Stimulated activated CD8-positive, alpha-beta memory T cell treated with anti-CD3 and anti-CD28 coated beads, Interleukin-7, amount 100 ng/mL, for 24 hours (primary cell): ENCODE measurements around the gene CCDC34.
"Not testable (repeated sequence)": the region's sequence is repeated elsewhere in the genome, so short reads cannot be mapped to it uniquely, and the experiment has no call there.

Source experiments
- DNase-seq: peaks from one replicate; pipeline ENCODE4 v3.0.0-alpha.2; 2020; ENCODE audit warnings: low read depth

Gene CCDC34

DNA sequence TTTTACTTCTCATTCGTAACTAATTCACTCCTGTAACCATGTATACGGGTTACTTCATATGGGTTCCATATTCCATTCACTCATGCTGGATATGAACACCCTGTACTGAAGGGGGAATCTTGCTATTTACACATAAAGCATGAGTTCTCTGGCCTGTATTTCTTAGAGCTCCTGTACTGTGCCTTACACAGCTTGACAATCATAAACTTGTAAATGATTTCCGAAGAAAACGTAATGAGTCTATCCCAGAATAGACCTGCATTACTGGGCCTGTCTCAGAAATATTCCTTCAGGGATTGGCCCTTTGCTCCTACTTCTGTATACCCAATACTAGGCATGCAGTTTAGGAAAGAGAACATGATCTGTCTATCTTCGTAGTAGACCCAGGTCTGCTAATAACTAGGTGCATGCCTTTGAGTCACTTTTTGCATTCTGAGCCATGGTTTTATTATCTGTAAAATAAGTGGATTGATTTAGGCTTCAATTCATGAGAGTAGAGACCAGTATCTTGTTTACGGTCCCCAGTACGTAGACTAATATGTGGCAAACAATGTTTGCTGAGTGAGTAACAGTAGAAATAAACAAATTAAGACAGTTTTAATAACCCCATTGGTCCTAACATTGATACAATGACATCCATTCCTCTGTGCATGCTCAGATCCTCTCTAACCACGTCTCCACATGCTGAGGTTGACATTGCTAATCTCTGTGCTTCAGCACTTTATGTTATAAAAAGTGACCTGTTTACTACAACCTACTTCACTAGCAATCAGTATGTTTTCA is 1.2 kb downstream of the CCDC34 start:
- DNase-seq = no peak

DNA sequence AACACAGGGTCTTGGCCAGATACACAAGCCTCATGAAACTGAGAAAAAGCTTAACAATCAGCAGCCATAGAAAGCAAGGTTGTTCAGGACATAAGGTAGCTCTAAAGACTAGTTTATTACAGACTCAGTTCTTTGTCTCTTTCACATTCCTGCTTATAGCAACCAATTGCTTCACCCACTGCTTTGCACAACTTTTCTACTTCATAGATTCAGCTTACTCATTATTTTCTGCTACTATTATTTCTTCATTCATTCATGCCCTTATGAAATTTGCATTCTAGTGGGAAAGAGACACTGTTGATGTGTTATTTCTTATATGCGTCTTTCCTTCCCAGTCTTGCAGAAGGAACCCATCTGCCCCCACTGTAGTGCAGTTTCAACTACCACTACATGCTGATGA is 4.7 kb downstream of the CCDC34 start:
- no peak for DNase-seq

DNA sequence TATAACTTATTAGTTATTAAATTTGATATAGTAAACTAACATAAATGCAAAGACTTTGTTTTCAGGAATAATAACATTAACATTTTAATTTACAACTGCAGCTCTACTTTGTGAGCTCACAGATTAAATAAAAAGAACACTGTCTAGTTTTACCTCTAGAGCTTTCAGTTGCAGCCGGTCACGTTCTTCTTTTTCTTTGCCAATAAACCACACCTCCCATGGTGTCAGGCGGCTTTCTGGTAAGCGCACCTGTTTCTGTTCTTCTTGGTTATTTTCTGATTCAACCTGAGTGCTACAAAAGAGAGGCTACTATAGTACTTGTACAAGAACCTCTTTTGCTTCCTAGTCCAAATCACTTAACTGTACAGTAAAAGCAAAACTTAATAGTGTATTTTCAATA is 5.8 kb downstream of the CCDC34 start:
- no peak for DNase-seq

- no peak for DNase-seq
These were observed 6.3 kb downstream of the CCDC34 start for GRCh38 chr11:27356624-27357222.

- no peak for DNase-seq
These were observed 7.4 kb downstream of the CCDC34 start for GRCh38 chr11:27355575-27356104.

- DNase-seq = no peak
These were observed 8.6 kb downstream of the CCDC34 start for GRCh38 chr11:27354359-27354965.

DNA sequence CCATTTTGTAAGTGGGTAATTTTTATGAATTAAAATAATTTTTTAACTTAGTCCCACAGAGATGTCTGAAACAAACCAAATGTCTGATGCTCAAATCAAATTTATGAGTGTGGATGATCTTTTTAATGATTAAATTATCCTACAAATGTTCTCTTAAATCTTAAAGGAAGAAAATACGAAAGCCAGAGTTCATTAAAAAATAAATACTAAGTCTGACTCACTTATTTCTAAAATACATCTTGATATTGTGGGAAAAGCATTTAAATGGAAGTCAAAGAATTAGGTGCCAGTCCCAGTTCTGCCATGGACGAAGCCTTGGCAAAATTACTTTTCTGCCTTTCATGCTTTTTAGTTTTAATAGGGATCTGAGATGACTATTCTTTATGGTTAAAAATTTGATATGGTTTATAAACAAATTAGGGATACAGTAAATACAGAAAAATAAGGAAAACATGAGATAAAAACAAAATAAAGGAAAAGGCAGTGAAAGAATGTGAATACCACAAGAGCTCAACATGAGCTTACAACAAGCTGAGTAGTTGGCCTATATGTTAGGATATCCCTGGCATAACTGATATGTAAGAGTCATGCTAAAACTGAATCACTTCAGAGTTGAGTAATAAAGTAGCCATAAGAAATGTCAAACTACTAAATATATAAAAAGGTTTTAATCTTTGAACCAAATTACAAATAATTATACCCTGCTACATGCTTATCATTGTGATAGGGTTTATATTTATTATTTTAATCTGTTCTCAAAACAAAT is 9.2 kb downstream of the CCDC34 start:
- DNase-seq = no peak

- DNase-seq = no peak
These were observed 10.2 kb downstream of the CCDC34 start for GRCh38 chr11:27352781-27353180.

DNA sequence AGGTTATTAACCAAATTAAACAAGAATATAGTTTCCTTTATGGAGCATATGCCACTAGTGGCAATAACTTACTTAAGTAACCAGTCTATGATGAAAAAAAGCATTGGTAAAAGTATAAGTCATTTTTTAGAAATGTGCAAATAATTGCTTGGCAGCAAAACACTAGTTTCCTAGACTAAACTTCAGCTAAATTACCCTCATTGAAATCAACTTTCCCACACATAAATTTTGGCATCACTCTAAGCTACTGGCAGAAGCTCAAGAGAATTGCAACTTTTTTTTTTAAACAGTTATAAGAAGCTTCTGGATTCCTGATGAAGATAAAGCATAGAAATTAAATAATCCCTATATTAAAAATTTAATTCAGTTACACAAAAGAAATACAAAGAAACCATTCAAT is 12.5 kb downstream of the CCDC34 start:
- DNase-seq = no peak

DNA sequence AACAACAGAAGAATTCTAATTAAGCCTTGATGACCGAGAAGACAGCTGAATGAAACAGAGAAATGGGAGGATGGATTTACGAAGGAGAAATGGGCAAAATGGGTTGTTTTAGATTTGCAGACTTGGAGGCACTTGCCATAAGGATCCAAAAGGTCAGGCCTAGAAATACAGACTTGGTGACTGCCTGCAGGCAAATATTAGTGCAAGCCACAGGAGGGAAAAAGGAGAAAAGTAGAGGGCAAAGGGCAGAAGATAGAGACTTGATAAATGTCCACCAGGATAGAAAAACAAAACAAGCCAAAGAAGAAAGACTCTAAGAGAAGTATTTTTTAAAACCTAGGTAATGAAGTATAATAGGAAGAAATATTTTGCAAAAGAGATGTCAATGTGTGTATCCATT is 13.1 kb downstream of the CCDC34 start:
- no peak for DNase-seq

GRCh38 chr11:27348340-27348873 is 14.6 kb downstream of the CCDC34 start:
- DNase-seq = no peak

- DNase-seq = no peak
These were observed 15.4 kb downstream of the CCDC34 start for GRCh38 chr11:27347359-27348339.

- DNase-seq = no peak
These were observed 23.1 kb downstream of the CCDC34 start for GRCh38 chr11:27339941-27340340.

DNA sequence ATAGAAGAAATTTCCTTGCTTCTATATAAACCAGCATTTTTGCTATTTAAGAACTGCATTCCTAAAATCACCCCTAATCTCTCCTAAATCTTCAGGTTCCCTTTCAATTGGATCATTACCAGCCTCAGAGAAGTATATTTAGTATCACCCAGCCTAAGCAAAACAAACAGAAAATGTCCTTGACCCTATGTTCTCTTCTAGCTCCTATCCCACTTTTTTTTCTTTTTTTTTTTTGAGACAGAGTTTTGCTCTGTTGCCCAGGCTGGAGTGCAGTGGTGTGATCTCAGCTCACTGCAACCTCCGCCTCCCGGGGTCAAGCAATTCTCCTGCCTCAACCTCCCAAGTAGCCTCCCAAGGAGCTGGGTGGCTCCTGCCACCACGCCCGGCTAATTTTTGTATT is 28.3 kb downstream of the CCDC34 start:
- DNase-seq = not testable (repeated sequence)

GRCh38 chr11:27331981-27332380 is 31.0 kb downstream of the CCDC34 start:
- DNase-seq = no peak

- no peak for DNase-seq
These were observed 32.3 kb downstream of the CCDC34 start for GRCh38 chr11:27330633-27331270.

GRCh38 chr11:27329867-27330632 is 33.0 kb downstream of the CCDC34 start:
- no peak for DNase-seq

DNA sequence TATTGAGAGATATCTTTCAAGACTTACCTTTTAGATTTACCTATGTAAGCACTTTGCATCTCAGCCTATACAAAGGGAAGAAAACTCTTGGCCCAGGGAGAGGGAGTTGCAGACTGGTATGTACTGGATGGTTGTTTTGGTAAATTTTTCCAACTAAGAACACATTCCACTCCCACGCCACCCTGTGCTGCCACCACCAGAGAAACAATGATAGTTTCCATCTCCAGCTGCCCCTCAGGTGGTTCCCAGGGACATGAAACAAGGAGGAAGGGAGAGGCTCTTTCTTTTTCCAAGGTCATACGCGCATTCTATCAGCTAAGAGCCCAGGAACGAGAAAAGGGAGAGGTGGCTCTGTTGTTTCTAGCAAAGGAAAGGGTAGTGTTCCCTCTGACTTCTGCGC is 34.4 kb downstream of the CCDC34 start:
- no peak for DNase-seq

DNA sequence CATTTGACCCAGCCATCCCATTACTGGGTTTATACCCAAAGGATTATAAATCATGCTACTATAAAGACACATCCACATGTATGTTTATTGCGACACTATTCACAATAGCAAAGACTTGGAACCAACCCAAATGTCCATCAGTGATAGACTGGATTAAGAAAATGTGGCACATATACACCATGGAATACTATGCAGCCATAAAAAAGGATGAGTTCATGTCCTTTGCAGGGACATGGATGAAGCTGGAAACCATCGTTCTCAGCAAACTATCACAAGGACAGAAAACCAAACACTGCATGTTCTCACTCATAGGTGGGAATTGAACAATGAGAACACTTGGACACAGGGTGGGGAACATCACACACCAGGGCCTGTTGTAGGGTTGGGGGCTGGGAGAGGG is 36.0 kb downstream of the CCDC34 start:
- DNase-seq = not testable (repeated sequence)

DNA sequence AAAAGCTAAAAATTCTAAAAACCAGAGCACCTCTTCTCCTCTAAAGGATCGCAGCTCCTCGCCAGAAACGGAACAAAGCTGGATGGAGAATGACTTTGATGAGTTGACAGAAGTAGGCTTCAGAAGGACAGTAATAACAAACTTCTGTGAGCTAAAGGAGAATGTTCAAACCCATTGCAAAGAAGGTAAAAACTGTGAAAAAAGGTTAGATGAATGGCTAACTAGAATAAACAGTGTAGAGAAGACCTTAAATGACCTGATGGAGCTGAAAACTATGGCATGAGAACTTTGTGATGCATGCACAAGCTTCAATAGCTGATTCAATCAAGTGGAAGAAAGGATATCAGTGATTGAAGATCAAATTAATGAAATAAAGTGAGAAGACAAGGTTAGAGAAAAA is 40.8 kb downstream of the CCDC34 start:
- not testable (repeated sequence) for DNase-seq
